NCI-H345 treated with DMSO at 0.1 percent for 48 hours (cell line): ENCODE data around the gene CUEDC1.
A peak's percentile ranks its signal among the peaks of the same experiment; 100 is the strongest.

Experiments used
- DNase-seq: peaks from one replicate; lab custom pipeline; 2025; ENCODE audit not compliant: unreplicated experiment; lab: John Stamatoyannopoulos, UW

Gene CUEDC1

GRCh38 chr17:57866723-57867122, 88.5 kb downstream of the CUEDC1 start:
- no peak for DNase-seq

- DNase-seq: no peak
These were observed 88.9 kb downstream of the CUEDC1 start for GRCh38 chr17:57866319-57866718.

GRCh38 chr17:57864273-57864672, 90.9 kb downstream of the CUEDC1 start:
- DNase-seq: no peak

GRCh38 chr17:57862694-57863667, 92.2 kb downstream of the CUEDC1 start:
- DNase-seq: no peak

- DNase-seq: no peak
These were observed 93.2 kb downstream of the CUEDC1 start for GRCh38 chr17:57861790-57862693.

- no peak for DNase-seq
These were observed 94.0 kb downstream of the CUEDC1 start for GRCh38 chr17:57861000-57861789.

GRCh38 chr17:57860414-57860999, 94.7 kb downstream of the CUEDC1 start:
- DNase-seq: peak; percentile 40

GRCh38 chr17:57859601-57860413, 95.4 kb downstream of the CUEDC1 start:
- no peak for DNase-seq

- DNase-seq: no peak
These were observed 96.4 kb downstream of the CUEDC1 start for GRCh38 chr17:57858838-57859237.

GRCh38 chr17:57856792-57857620, 98.2 kb downstream of the CUEDC1 start:
- DNase-seq: no peak

- DNase-seq: no peak
These were observed 99.7 kb downstream of the CUEDC1 start for GRCh38 chr17:57855391-57856035.

- DNase-seq: no peak
These were observed 101.5 kb downstream of the CUEDC1 start for GRCh38 chr17:57853695-57854094.

- no peak for DNase-seq
These were observed 102.3 kb downstream of the CUEDC1 start for GRCh38 chr17:57852955-57853328.

GRCh38 chr17:57852092-57852954, 102.9 kb downstream of the CUEDC1 start:
- DNase-seq: no peak

GRCh38 chr17:57849874-57850754, 105.1 kb downstream of the CUEDC1 start, which contains the start of gene MRPS23:
Gene MRPS23, minus strand, starts transcription at chr17:57850044. Its CDS starts 34 bp downstream, at chr17:57850010.
- peak; percentile 95 for DNase-seq

- no peak for DNase-seq
These were observed 105.9 kb downstream of the CUEDC1 start for GRCh38 chr17:57849163-57849873.
